ENCODE measurements around the gene DBT.
"Not testable (repeated sequence)": the region's sequence is repeated elsewhere in the genome, so short reads cannot be mapped to it uniquely, and the experiment has no call there.

DBT gene

DNA sequence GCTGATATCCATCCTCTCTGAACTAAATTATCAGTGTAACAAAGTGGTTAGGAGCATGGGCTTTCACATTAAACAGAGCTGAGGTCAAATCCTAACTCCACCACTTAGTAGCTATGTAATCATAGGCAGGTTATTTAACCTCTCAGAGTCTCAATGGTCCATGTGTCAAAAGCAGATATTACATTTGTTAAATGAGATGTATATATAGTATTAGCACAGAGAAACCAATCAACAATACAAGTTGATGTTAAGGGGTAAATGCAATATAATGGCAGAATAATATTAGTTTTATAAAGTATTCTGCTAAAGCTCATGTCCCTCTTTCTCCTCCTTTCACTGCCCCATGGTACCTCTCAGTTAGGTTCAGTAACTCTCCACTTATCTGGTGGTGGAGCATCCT lies 27.2 kb downstream of the DBT start:
- Histone ChIP-seq H3K4me3 (ENCODE audit: low read depth in 1 of 2, low read length in 2 of 2) (no peak overlapping the region), H3K4me1 (ENCODE audit: control insufficient read depth in 1 of 2, insufficient read depth in 2 of 2, low read length in 2 of 2) (no peaks in the 10 kb centered on the region), H3K9me3 (ENCODE audit: control insufficient read depth in 1 of 2, low read length in 2 of 2) (no peaks in the 10 kb centered on the region), H3K27ac (ENCODE audit: low read length) (no peak overlapping the region), H3K27me3 (ENCODE audit: low read depth, low read length) (no peaks in the 10 kb centered on the region), H3K36me3 (ENCODE audit: control insufficient read depth in 1 of 2, insufficient read depth in 2 of 2, low read length in 2 of 2) (peaks cover 3 to 23% of the 10 kb centered on the region in 2 donors)

DNA sequence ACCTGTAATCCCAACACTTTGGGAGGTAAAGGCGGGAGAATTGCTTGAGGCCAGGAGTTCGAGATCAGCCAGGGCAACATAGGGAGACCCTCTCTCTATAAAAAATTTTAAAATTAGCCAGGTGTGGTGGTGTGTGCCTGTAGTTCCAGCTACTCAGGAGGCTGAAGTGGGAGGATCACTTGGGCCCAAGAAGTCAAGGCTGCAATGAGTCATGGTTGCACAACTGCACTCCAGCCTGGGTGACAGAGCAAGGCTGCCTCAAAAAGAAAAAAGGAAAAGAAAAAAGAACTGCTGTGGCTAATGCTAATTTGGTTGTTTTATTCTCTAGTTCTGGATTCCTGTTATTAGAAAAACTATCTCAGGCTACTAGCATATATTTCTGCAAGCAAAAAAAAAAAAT lies 29.8 kb downstream of the DBT start:
- Histone ChIP-seq H3K4me1 (ENCODE audit: control insufficient read depth in 1 of 2, insufficient read depth in 2 of 2, low read length in 2 of 2) (no peaks in the 10 kb centered on the region), H3K4me3 (ENCODE audit: low read depth in 1 of 2, low read length in 2 of 2) (no peak overlapping the region), H3K36me3 (ENCODE audit: control insufficient read depth in 1 of 2, insufficient read depth in 2 of 2, low read length in 2 of 2) (peaks cover 5 to 36% of the 10 kb centered on the region in 2 donors)

GRCh38 chr1:100219457-100219856 lies 30.2 kb downstream of the DBT start:
- Histone ChIP-seq H3K27ac (ENCODE audit: low read length) (no peak overlapping the region), H3K36me3 (ENCODE audit: control insufficient read depth in 1 of 2, insufficient read depth in 2 of 2, low read length in 2 of 2) (peaks cover 5 to 40% of the 10 kb centered on the region in 2 donors), H3K4me1 (ENCODE audit: control insufficient read depth in 1 of 2, insufficient read depth in 2 of 2, low read length in 2 of 2) (no peaks in the 10 kb centered on the region), H3K27me3 (ENCODE audit: low read depth, low read length) (no peaks in the 10 kb centered on the region), H3K4me3 (ENCODE audit: low read depth in 1 of 2, low read length in 2 of 2) (no peak overlapping the region), H3K9me3 (ENCODE audit: control insufficient read depth in 1 of 2, low read length in 2 of 2) (no peaks in the 10 kb centered on the region)

More for the DNA sequence above, 29.8 kb downstream of the DBT start:
- Histone ChIP-seq H3K27ac (ENCODE audit: low read length) (no peak overlapping the region), H3K27me3 (ENCODE audit: low read depth, low read length) (no peaks in the 10 kb centered on the region), H3K9me3 (ENCODE audit: control insufficient read depth in 1 of 2, low read length in 2 of 2) (no peaks in the 10 kb centered on the region)

GRCh38 chr1:100217834-100218233 lies 31.8 kb downstream of the DBT start:
- Histone ChIP-seq H3K4me3 (ENCODE audit: low read depth in 1 of 2, low read length in 2 of 2) (no peak overlapping the region), H3K4me1 (ENCODE audit: control insufficient read depth in 1 of 2, insufficient read depth in 2 of 2, low read length in 2 of 2) (no peaks in the 10 kb centered on the region), H3K9me3 (ENCODE audit: control insufficient read depth in 1 of 2, low read length in 2 of 2) (no peaks in the 10 kb centered on the region), H3K27ac (ENCODE audit: low read length) (no peak overlapping the region), H3K36me3 (ENCODE audit: control insufficient read depth in 1 of 2, insufficient read depth in 2 of 2, low read length in 2 of 2) (peaks cover 5 to 51% of the 10 kb centered on the region in 2 donors), H3K27me3 (ENCODE audit: low read depth, low read length) (no peaks in the 10 kb centered on the region)

DNA sequence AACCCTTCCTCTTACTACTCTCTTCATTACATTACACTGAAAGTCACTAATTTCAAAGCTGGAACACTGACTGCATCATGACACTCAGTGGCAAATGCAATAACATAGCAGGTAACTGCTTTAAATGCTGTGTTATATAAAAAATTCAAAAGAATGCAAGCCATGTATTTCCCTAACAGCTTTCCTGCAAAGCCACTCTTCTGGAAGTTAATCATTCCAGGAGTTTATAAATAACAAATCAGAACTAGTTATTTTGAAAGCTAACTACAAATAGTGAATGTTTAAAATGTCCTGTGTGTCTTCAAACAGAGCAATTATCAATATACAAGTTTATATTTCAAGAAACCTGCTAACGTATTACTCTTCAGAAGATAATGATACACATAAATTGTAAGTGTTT lies 34.5 kb downstream of the DBT start:
- no peaks in the 10 kb centered on the region for H3K27me3 ChIP-seq (ENCODE audit: low read depth, low read length)
- no peaks in the 10 kb centered on the region for H3K9me3 ChIP-seq (ENCODE audit: control insufficient read depth in 1 of 2, low read length in 2 of 2)
- H3K4me1 ChIP-seq (ENCODE audit: control insufficient read depth in 1 of 2, insufficient read depth in 2 of 2, low read length in 2 of 2): no peaks in the 10 kb centered on the region
- no peak overlapping the region for H3K27ac ChIP-seq (ENCODE audit: low read length)
- no peak overlapping the region for H3K4me3 ChIP-seq (ENCODE audit: low read depth in 1 of 2, low read length in 2 of 2)
- peaks cover 5 to 61% of the 10 kb centered on the region in 2 donors for H3K36me3 ChIP-seq (ENCODE audit: control insufficient read depth in 1 of 2, insufficient read depth in 2 of 2, low read length in 2 of 2)

- H3K36me3 ChIP-seq (ENCODE audit: control insufficient read depth in 1 of 2, insufficient read depth in 2 of 2, low read length in 2 of 2): peaks cover 5 to 50% of the 10 kb centered on the region in 2 donors
Observed at GRCh38 chr1:100213141-100213540, 36.5 kb downstream of the DBT start.

DNA sequence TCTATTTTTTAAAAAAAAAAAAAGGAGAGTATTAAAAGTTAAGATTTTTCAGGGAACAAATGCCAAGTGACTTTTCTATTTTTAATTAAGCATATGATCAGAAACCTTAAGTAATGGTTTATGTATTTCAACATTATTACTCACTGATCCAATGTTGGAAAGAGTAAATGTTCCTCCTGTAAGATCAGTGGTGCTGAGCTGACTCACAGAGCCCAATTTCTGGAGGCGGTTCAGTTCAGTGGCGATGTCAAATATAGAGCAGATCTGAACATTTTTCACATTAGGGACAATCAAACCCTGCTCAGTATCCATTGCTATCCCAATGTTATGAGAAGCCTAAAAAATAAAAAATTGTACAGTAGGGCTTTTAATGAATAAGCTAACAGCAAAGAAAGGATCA lies 43.3 kb downstream of the DBT start:
- no peaks in the 10 kb centered on the region for H3K9me3 ChIP-seq (ENCODE audit: control insufficient read depth in 1 of 2, low read length in 2 of 2)
- no peaks in the 10 kb centered on the region for H3K4me1 ChIP-seq (ENCODE audit: control insufficient read depth in 1 of 2, insufficient read depth in 2 of 2, low read length in 2 of 2)
- H3K27ac ChIP-seq (ENCODE audit: low read length): no peak overlapping the region
- H3K36me3 ChIP-seq (ENCODE audit: control insufficient read depth in 1 of 2, insufficient read depth in 2 of 2, low read length in 2 of 2): peaks cover 5 to 13% of the 10 kb centered on the region in 2 donors
- no peaks in the 10 kb centered on the region for H3K27me3 ChIP-seq (ENCODE audit: low read depth, low read length)
- no peak overlapping the region for H3K4me3 ChIP-seq (ENCODE audit: low read depth in 1 of 2, low read length in 2 of 2)

More at GRCh38 chr1:100213141-100213540, 36.5 kb downstream of the DBT start:
- H3K4me3 ChIP-seq (ENCODE audit: low read depth in 1 of 2, low read length in 2 of 2): no peak overlapping the region
- no peak overlapping the region for H3K27ac ChIP-seq (ENCODE audit: low read length)
- no peaks in the 10 kb centered on the region for H3K4me1 ChIP-seq (ENCODE audit: control insufficient read depth in 1 of 2, insufficient read depth in 2 of 2, low read length in 2 of 2)
- H3K27me3 ChIP-seq (ENCODE audit: low read depth, low read length): no peaks in the 10 kb centered on the region
- no peaks in the 10 kb centered on the region for H3K9me3 ChIP-seq (ENCODE audit: control insufficient read depth in 1 of 2, low read length in 2 of 2)

DNA sequence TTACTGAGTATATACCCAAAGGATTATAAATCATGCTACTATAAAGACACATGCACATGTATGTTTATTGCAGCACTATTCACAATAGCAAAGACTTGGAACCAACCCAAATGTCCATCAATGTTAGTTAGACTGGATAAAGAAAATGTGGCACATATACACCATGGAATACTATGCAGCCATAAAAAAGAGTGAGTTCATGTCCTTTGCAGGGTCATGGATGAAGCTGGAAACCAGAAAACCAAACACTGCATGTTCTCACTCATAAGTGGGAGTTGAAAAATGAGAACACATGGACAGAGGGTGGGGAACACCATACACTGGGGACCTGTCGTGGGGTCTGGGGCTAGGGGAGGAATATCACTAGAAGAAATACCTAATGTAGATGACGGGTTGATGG lies 44.0 kb downstream of the DBT start:
- H3K4me3 ChIP-seq (ENCODE audit: low read depth in 1 of 2, low read length in 2 of 2); H3K9me3 ChIP-seq (ENCODE audit: control insufficient read depth in 1 of 2, low read length in 2 of 2); H3K27ac ChIP-seq (ENCODE audit: low read length); H3K4me1 ChIP-seq (ENCODE audit: control insufficient read depth in 1 of 2, insufficient read depth in 2 of 2, low read length in 2 of 2); H3K36me3 ChIP-seq (ENCODE audit: control insufficient read depth in 1 of 2, insufficient read depth in 2 of 2, low read length in 2 of 2); H3K27me3 ChIP-seq (ENCODE audit: low read depth, low read length): not testable (repeated sequence)

DNA sequence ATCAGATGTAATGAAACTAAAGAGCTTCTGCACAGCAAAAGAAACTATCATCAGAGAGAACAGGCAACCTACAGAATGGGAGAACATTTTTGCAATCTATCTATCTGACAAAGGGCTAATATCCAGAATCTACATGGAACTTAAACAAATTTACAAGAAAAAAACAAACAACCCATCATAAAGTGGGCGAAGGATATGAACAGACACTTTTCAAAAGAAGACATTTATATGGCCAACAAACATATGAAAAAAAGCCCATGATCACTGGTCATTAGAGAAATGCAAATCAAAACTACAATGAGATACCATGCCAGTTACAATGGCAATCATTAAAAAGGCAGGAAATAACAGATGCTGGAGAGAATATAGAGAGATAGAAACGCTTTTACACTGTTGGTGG lies 44.5 kb downstream of the DBT start:
- H3K4me3 ChIP-seq (ENCODE audit: low read depth in 1 of 2, low read length in 2 of 2); H3K27ac ChIP-seq (ENCODE audit: low read length); H3K4me1 ChIP-seq (ENCODE audit: control insufficient read depth in 1 of 2, insufficient read depth in 2 of 2, low read length in 2 of 2); H3K27me3 ChIP-seq (ENCODE audit: low read depth, low read length); H3K9me3 ChIP-seq (ENCODE audit: control insufficient read depth in 1 of 2, low read length in 2 of 2); H3K36me3 ChIP-seq (ENCODE audit: control insufficient read depth in 1 of 2, insufficient read depth in 2 of 2, low read length in 2 of 2): not testable (repeated sequence)

DNA sequence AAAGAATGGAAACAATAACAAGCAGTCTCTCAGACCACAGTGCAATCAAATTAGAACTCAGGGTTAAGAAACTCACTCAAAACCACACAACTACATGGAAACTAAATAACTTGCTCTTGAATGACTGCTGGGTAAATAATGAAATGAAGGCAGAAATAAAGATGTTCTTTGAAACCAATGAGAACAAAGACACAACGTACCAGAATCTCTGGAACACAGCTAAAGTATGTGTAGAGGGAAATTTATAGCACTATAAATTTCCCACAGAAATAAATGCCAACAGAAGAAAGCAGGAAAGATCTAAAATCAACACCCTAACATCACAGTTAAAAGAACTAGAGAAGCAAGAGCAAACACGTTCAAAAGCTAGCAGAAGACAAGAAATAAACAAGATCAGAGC lies 46.9 kb downstream of the DBT start:
- H3K4me1 ChIP-seq (ENCODE audit: control insufficient read depth in 1 of 2, insufficient read depth in 2 of 2, low read length in 2 of 2); H3K27me3 ChIP-seq (ENCODE audit: low read depth, low read length); H3K9me3 ChIP-seq (ENCODE audit: control insufficient read depth in 1 of 2, low read length in 2 of 2); H3K4me3 ChIP-seq (ENCODE audit: low read depth in 1 of 2, low read length in 2 of 2); H3K27ac ChIP-seq (ENCODE audit: low read length): not testable (repeated sequence)
- peaks cover 10 to 22% of the 10 kb centered on the region in 2 donors for H3K36me3 ChIP-seq (ENCODE audit: control insufficient read depth in 1 of 2, insufficient read depth in 2 of 2, low read length in 2 of 2)

DNA sequence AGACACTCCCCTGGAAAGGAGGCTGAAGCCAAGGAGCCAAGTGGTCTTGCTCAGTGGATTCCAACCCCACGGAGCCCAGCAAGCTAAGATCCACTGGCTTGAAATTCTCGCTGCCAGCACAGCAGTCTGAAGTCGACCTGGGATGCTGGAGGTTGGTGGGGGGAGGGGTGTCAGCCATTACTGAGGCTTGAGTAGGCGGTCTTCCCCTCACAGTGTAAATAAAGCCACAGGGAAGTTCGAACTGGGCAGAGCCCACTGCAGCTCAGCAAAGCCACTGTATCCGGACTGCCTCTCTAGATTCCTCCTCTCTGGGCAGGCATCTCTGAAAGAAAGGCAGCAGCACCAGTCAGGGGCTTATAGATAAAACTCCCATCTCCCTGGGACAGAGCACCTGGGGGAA lies 49.6 kb downstream of the DBT start:
- H3K36me3 ChIP-seq (ENCODE audit: control insufficient read depth in 1 of 2, insufficient read depth in 2 of 2, low read length in 2 of 2): peaks cover 18 to 27% of the 10 kb centered on the region in 2 donors
- H3K9me3 ChIP-seq (ENCODE audit: control insufficient read depth in 1 of 2, low read length in 2 of 2); H3K4me3 ChIP-seq (ENCODE audit: low read depth in 1 of 2, low read length in 2 of 2); H3K27ac ChIP-seq (ENCODE audit: low read length); H3K27me3 ChIP-seq (ENCODE audit: low read depth, low read length); H3K4me1 ChIP-seq (ENCODE audit: control insufficient read depth in 1 of 2, insufficient read depth in 2 of 2, low read length in 2 of 2): not testable (repeated sequence)

DNA sequence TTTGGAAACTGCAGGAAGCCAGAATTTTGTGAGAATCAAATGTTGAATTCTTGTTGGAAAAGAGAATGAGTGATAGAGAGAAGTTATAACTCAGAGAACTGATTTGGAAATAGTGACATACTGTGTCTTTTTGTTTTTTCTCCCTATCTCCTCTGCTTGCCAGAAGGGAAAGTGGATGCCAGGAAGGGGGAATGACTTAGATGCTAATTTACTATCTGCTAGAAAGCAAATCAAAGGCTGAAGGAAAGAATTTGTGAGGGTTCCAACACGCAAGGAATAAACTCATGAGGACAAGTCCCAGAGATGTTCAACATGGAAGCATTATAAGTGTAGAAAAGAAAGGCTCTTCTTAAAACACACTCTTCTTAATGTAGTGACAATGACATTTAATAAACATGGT lies 51.0 kb downstream of the DBT start:
- no peaks in the 10 kb centered on the region for H3K4me1 ChIP-seq (ENCODE audit: control insufficient read depth in 1 of 2, insufficient read depth in 2 of 2, low read length in 2 of 2)
- no peaks in the 10 kb centered on the region for H3K27me3 ChIP-seq (ENCODE audit: low read depth, low read length)
- no peak overlapping the region for H3K27ac ChIP-seq (ENCODE audit: low read length)
- no peak overlapping the region for H3K4me3 ChIP-seq (ENCODE audit: low read depth in 1 of 2, low read length in 2 of 2)
- no peaks in the 10 kb centered on the region for H3K9me3 ChIP-seq (ENCODE audit: control insufficient read depth in 1 of 2, low read length in 2 of 2)
- H3K36me3 ChIP-seq (ENCODE audit: control insufficient read depth in 1 of 2, insufficient read depth in 2 of 2, low read length in 2 of 2): peaks cover 18 to 27% of the 10 kb centered on the region in 2 donors
